HG03066 (cell line): ENCODE results near the gene MTMR1.

Source experiments
- ATAC-seq: cut with Tn5 transposase; IDR thresholded peaks from one replicate; pipeline ENCODE4 v1.9.1; 2021; ENCODE audit warnings: low read depth; ENCODE audit not compliant: unreplicated experiment

Gene MTMR1

GRCh38 chrX:150696331-150696730 lies 3.1 kb downstream of the MTMR1 start:
- no peak for ATAC-seq

- no peak for ATAC-seq
Measured at GRCh38 chrX:150696866-150697265, 3.7 kb downstream of the MTMR1 start.

GRCh38 chrX:150697641-150698040 lies 4.4 kb downstream of the MTMR1 start:
- ATAC-seq, result no peak

GRCh38 chrX:150698981-150699380 lies 5.8 kb downstream of the MTMR1 start:
- ATAC-seq, result no peak

GRCh38 chrX:150700107-150700506 lies 6.9 kb downstream of the MTMR1 start:
- no peak for ATAC-seq

GRCh38 chrX:150701377-150701776 lies 8.2 kb downstream of the MTMR1 start:
- ATAC-seq, result no peak

GRCh38 chrX:150702966-150703694 lies 9.9 kb downstream of the MTMR1 start:
- no peak for ATAC-seq

- no peak for ATAC-seq
Measured at GRCh38 chrX:150703695-150703974, 10.4 kb downstream of the MTMR1 start.

GRCh38 chrX:150704030-150704613 lies 10.9 kb downstream of the MTMR1 start:
- no peak for ATAC-seq

GRCh38 chrX:150712619-150713018 lies 19.4 kb downstream of the MTMR1 start:
- no peak for ATAC-seq

GRCh38 chrX:150715184-150715583 lies 22.0 kb downstream of the MTMR1 start:
- ATAC-seq, result no peak

GRCh38 chrX:150719621-150720020 lies 26.4 kb downstream of the MTMR1 start:
- ATAC-seq, result no peak

GRCh38 chrX:150729956-150730355 lies 36.8 kb downstream of the MTMR1 start:
- no peak for ATAC-seq

- ATAC-seq, result no peak
Measured at GRCh38 chrX:150730719-150731118, 37.5 kb downstream of the MTMR1 start.

GRCh38 chrX:150731795-150732194 lies 38.6 kb downstream of the MTMR1 start:
- no peak for ATAC-seq

- ATAC-seq, result no peak
Measured at GRCh38 chrX:150736475-150736874, 43.3 kb downstream of the MTMR1 start.

GRCh38 chrX:150752124-150752523 lies 58.9 kb downstream of the MTMR1 start:
- no peak for ATAC-seq

GRCh38 chrX:150753357-150753756 lies 60.2 kb downstream of the MTMR1 start:
- ATAC-seq, result no peak

- ATAC-seq, result no peak
Measured at GRCh38 chrX:150753968-150754367, 60.8 kb downstream of the MTMR1 start.

- ATAC-seq, result no peak
Measured at GRCh38 chrX:150757371-150757770, 64.2 kb downstream of the MTMR1 start.

GRCh38 chrX:150759568-150760416 lies 66.6 kb downstream of the MTMR1 start:
- ATAC-seq, result no peak
